ENCODE data around the gene BUD13. TPM values are rescaled to one million over a fixed set of nuclear protein-coding genes. Genes with fewer than 3 reads are reported as not detected.

BUD13 gene
- total and polyA plus RNA-seq, 2 of the 4 experiments (the other 2 are of a cell fraction) = 11.2 to 14.0 TPM

GRCh38 chr11:116788534-116788933, 15.7 kb upstream of the BUD13 start:
- BruUV-seq (replicated peaks) = no TSS peak
- dilution Hi-C loops (cut with HindIII; ENCODE audit: low sequenced_read_pairs, unreplicated experiment) (no loop called here), in situ Hi-C loops (cut with MboI; ENCODE audit: low sequenced_read_pairs) (loop anchor here (5.0 kb wide), 1 partner anchor 444 kb away; the partner anchor contains the start of genes PCSK7 and RNF214), intact Hi-C loops (cut with micrococcal nuclease) (loop anchor here (1.0 kb wide), 1 partner anchor 48 kb away; no protein-coding TSS in a partner anchor)
- ChIA-PET POLR2A (ENCODE audit: unreplicated experiment) (no interaction called here), CTCF (no interaction called here)
- Histone ChIP-seq H3K36me3 (ENCODE audit: control insufficient read depth, insufficient read depth, low read length) (peaks cover 22% of the 10 kb centered on the region), H3K9me1 (ENCODE audit: insufficient read depth, low read length) (peaks cover 24% of the 10 kb centered on the region), H3K4me3 (ENCODE audit: insufficient read depth, low read depth, low read length) (peak overlapping the region; percentile 67), H3K18ac (ENCODE audit: low read depth, low read length) (peak overlapping the region; percentile 86; the same call in 1 of the 2 replicates), H4K91ac (ENCODE audit: insufficient read depth, low read depth, low read length) (peak overlapping the region; percentile 75), H2BK120ac (ENCODE audit: low read depth, low read length) (peak overlapping the region; percentile 88), H3K27ac (ENCODE audit: insufficient read depth, low read length) (no peak overlapping the region; the same call in 1 of the 2 replicates), H4K8ac (ENCODE audit: low read depth in 2 of 2, low read length in 2 of 2) (peak overlapping the region; percentile 96 to 98), H3K4ac (ENCODE audit: low read depth, low read length) (peak overlapping the region; percentile 92), H3K27me3 (ENCODE audit: control insufficient read depth, insufficient read depth, low read length) (no peaks in the 10 kb centered on the region), H3K56ac (ENCODE audit: extremely low read depth, insufficient read depth, low read length) (peak overlapping the region; percentile 87; the same call in 1 of the 2 replicates), H3K14ac (replicated peaks; ENCODE audit: low read depth, low read length) (peak overlapping the region; percentile 99), H2AK5ac (ENCODE audit: low read depth, low read length) (peak overlapping the region; percentile 51), H2AK9ac (replicated peaks; ENCODE audit: low read depth, low read length, poor library complexity) (peak overlapping the region; percentile 84), H2BK5ac (ENCODE audit: low read depth, low read length, poor library complexity, severe bottlenecking) (no peak overlapping the region), H3K4me2 (ENCODE audit: low read depth, low read length) (peak overlapping the region; percentile 83), H2AFZ (replicated peaks; ENCODE audit: low read length, poor library complexity) (peak overlapping the region; percentile 95), H3K23ac (ENCODE audit: low read depth, low read length) (peak overlapping the region; percentile 93; the same call in 1 of the 2 replicates), H3K79me1 (ENCODE audit: low read depth in 1 of 2, low read length in 2 of 2) (peaks cover 39 to 47% of the 10 kb centered on the region in 2 experiments), H2BK15ac (ENCODE audit: low read depth, low read length) (0 out of 3 replicates have a peak overlapping the region, but pooled peaks have one; percentile 30), H2BK20ac (ENCODE audit: low read depth, low read length) (no peak overlapping the region; the same call in 1 of the 2 replicates), H3K9ac (ENCODE audit: low read depth, low read length) (peak overlapping the region; percentile 92), H3K4me1 (ENCODE audit: control insufficient read depth, insufficient read depth, low read length) (peaks cover 6% of the 10 kb centered on the region), H4K20me1 (ENCODE audit: insufficient read depth, low read length) (0 out of 2 replicates have a peak, but pooled peaks cover 4% of the 10 kb centered on the region), H3K9me3 (ENCODE audit: control insufficient read depth, insufficient read depth, low read length) (no peaks in the 10 kb centered on the region), H4K5ac (ENCODE audit: low read depth, low read length) (peak overlapping the region; percentile 93)
- ATAC-seq (ENCODE audit: low read depth) (no peak), DNase-seq (no peak)
- no peak for TF ChIP-seq ELK1 (IDR thresholded peaks at IDR 0.05; ENCODE audit: borderline replicate concordance, low read depth, low read length)
- no peak for TF ChIP-seq BHLHE40 (IDR thresholded peaks at IDR 0.05; ENCODE audit: low read depth, low read length)
- no peak; the same call in 1 of the 2 replicates for TF ChIP-seq POLR2A (IDR thresholded peaks at IDR 0.05; ENCODE audit: low read depth, low read length)
- TF ChIP-seq RCOR1 (IDR thresholded peaks at IDR 0.05; ENCODE audit: insufficient replicate concordance, low read length) = no peak
- TF ChIP-seq NFE2L2 (IDR thresholded peaks at IDR 0.05; ENCODE audit: low read depth, low read length) = no peak
- no peak for TF ChIP-seq MAZ (IDR thresholded peaks at IDR 0.05; ENCODE audit: borderline replicate concordance, low read depth, low read length)
- TF ChIP-seq RFX5 (IDR thresholded peaks at IDR 0.05; ENCODE audit: low read depth, low read length) = no peak
- no peak for TF ChIP-seq CTCF (conservative IDR thresholded peaks at IDR 0.05; ENCODE audit: low read depth, low read length)
- no CpG with 5 or more reads among the region's 4 CpGs for WGBS, 2 experiments (ENCODE audit: extremely low coverage in 2 of 2, insufficient read length in 1 of 2)

Measured in IMR-90 (cell line).